ENCODE results near the gene MUC22. TPM values are rescaled to one million over a fixed set of nuclear protein-coding genes. Genes with fewer than 3 reads are reported as not detected.
"Not testable (repeated sequence)": the region's sequence is repeated elsewhere in the genome, so short reads cannot be mapped to it uniquely, and the experiment has no call there.

MUC22 gene
- total and polyA plus RNA-seq, 7 experiments from 2014 or later = not detected

GRCh38 chr6:30991891-30992290 is 18.4 kb upstream of the MUC22 start:
- Histone ChIP-seq H3K9me3 (ENCODE audit: control insufficient read depth in 2 of 3, low read length in 3 of 3) (no peaks in the 10 kb centered on the region), H3K27ac (ENCODE audit: low read depth, low read length) (no peak overlapping the region), H3K36me3 (ENCODE audit: control insufficient read depth in 2 of 3, insufficient read depth in 3 of 3, low read length in 3 of 3) (no peaks in the 10 kb centered on the region), H3K4me1 (ENCODE audit: control insufficient read depth in 2 of 2, insufficient read depth in 2 of 2, low read length in 2 of 2) (peaks cover 0 to 12% of the 10 kb centered on the region in 2 donors), H3K27me3 (ENCODE audit: control insufficient read depth in 2 of 2, insufficient read depth in 2 of 2, low read length in 2 of 2) (no peaks in the 10 kb centered on the region), H3K4me3 (ENCODE audit: low read length) (no peak overlapping the region)
- peaks cover 10 to 15% (median 14%) of the 10 kb centered on the region in 7 donors for H3K4me1 Mint-ChIP-seq
- DNase-seq (no peak), ATAC-seq (no peak)
- H3K36me3 Mint-ChIP-seq = no peaks in the 10 kb centered on the region
- ChIA-PET CTCF (no interaction called here), POLR2A (no interaction called here)
- H3K27ac Mint-ChIP-seq = no peak overlapping the region
- H3K9me3 Mint-ChIP-seq = peaks cover 0 to 11% (median 0%) of the 10 kb centered on the region in 11 donors
- peaks cover 0 to 5% (median 0%) of the 10 kb centered on the region in 5 donors for H3K27me3 Mint-ChIP-seq
- no peak overlapping the region for H3K4me3 Mint-ChIP-seq
- intact Hi-C loops (cut with micrococcal nuclease) = no loop called here

DNA sequence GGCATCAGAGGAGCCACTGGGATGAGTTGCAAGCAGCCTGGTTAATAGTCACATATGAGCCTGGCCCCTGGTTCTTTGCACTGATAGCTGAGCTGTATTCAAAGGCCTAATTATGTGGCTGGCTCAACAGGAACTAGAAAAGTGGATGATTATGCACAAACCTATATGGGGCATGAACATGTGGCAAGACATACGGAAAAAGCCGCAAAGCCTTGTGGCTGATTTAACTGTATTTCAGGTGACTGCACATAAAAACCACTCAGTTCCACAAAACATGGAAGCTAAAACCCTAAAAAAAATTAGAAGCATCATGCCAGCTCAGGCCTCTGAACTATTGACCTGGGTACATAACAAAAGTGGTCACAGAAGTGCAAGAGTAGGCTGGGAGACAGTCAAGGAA is 13.0 kb upstream of the MUC22 start:
- Histone ChIP-seq H3K4me3 (ENCODE audit: low read length) (no peak overlapping the region), H3K9me3 (ENCODE audit: control insufficient read depth in 2 of 3, low read length in 3 of 3) (no peaks in the 10 kb centered on the region), H3K27me3 (ENCODE audit: control insufficient read depth in 2 of 2, insufficient read depth in 2 of 2, low read length in 2 of 2) (no peaks in the 10 kb centered on the region), H3K4me1 (ENCODE audit: control insufficient read depth in 2 of 2, insufficient read depth in 2 of 2, low read length in 2 of 2) (no peaks in the 10 kb centered on the region), H3K36me3 (ENCODE audit: control insufficient read depth in 2 of 3, insufficient read depth in 3 of 3, low read length in 3 of 3) (no peaks in the 10 kb centered on the region), H3K27ac (ENCODE audit: low read depth, low read length) (no peak overlapping the region)
- H3K27me3 Mint-ChIP-seq = peaks cover 0 to 5% (median 0%) of the 10 kb centered on the region in 5 donors
- no peak overlapping the region for H3K4me3 Mint-ChIP-seq
- ATAC-seq (no peak), DNase-seq (no peak)
- peaks cover 0 to 9% (median 0%) of the 10 kb centered on the region in 7 donors for H3K4me1 Mint-ChIP-seq
- H3K36me3 Mint-ChIP-seq = no peaks in the 10 kb centered on the region
- intact Hi-C loops (cut with micrococcal nuclease) = no loop called here
- peaks cover 0 to 11% (median 0%) of the 10 kb centered on the region in 11 donors for H3K9me3 Mint-ChIP-seq
- POLR2A ChIA-PET = no interaction called here
- no peak overlapping the region for H3K27ac Mint-ChIP-seq
- CTCF ChIA-PET = no interaction called here

- Mint-ChIP-seq H3K4me1 (peaks cover 0 to 12% (median 0%) of the 10 kb centered on the region in 7 donors), H3K27me3 (peaks cover 0 to 5% (median 0%) of the 10 kb centered on the region in 5 donors), H3K9me3 (peaks cover 0 to 9% (median 0%) of the 10 kb centered on the region in 11 donors), H3K36me3 (no peaks in the 10 kb centered on the region), H3K4me3 (no peak overlapping the region), H3K27ac (no peak overlapping the region)
- Histone ChIP-seq H3K4me1 (ENCODE audit: control insufficient read depth in 2 of 2, insufficient read depth in 2 of 2, low read length in 2 of 2) (no peaks in the 10 kb centered on the region), H3K27me3 (ENCODE audit: control insufficient read depth in 2 of 2, insufficient read depth in 2 of 2, low read length in 2 of 2) (no peaks in the 10 kb centered on the region), H3K36me3 (ENCODE audit: control insufficient read depth in 2 of 3, insufficient read depth in 3 of 3, low read length in 3 of 3) (no peaks in the 10 kb centered on the region), H3K4me3 (ENCODE audit: low read length) (no peak overlapping the region), H3K9me3 (ENCODE audit: control insufficient read depth in 2 of 3, low read length in 3 of 3) (no peaks in the 10 kb centered on the region), H3K27ac (ENCODE audit: low read depth, low read length) (no peak overlapping the region)
- DNase-seq = no peak
- intact Hi-C loops (cut with micrococcal nuclease) = no loop called here
- ATAC-seq = no peak
- ChIA-PET CTCF (interaction anchor here (0.7 kb wide), 1 partner anchor 131 kb away, joined by 3 read pairs; no protein-coding TSS in a partner anchor), POLR2A (no interaction called here)
Measured at GRCh38 chr6:30998785-30999184, 11.5 kb upstream of the MUC22 start.

- H3K4me1 ChIP-seq (ENCODE audit: control insufficient read depth in 2 of 2, insufficient read depth in 2 of 2, low read length in 2 of 2); H3K27ac ChIP-seq (ENCODE audit: low read depth, low read length); H3K36me3 ChIP-seq (ENCODE audit: control insufficient read depth in 2 of 3, insufficient read depth in 3 of 3, low read length in 3 of 3); H3K27me3 Mint-ChIP-seq; ATAC-seq; H3K9me3 ChIP-seq (ENCODE audit: control insufficient read depth in 2 of 3, low read length in 3 of 3); DNase-seq; H3K9me3 Mint-ChIP-seq; H3K27ac Mint-ChIP-seq; intact Hi-C loops (cut with micrococcal nuclease); H3K4me3 ChIP-seq (ENCODE audit: low read length); CTCF ChIA-PET; H3K36me3 Mint-ChIP-seq; H3K27me3 ChIP-seq (ENCODE audit: control insufficient read depth in 2 of 2, insufficient read depth in 2 of 2, low read length in 2 of 2): not testable (repeated sequence)
- POLR2A ChIA-PET = interaction anchor here (1.2 kb wide), 1 partner anchor 10 kb away, joined by 4 read pairs; no protein-coding TSS in a partner anchor
- H3K4me3 Mint-ChIP-seq = peak overlapping the region in 1 of 10 donors; percentile 0
- peaks cover 0 to 15% (median 4%) of the 10 kb centered on the region in 7 donors for H3K4me1 Mint-ChIP-seq
Measured at GRCh38 chr6:31000067-31000860, 10.0 kb upstream of the MUC22 start.

GRCh38 chr6:31001281-31001888 is 8.9 kb upstream of the MUC22 start:
- Histone ChIP-seq H3K27ac (ENCODE audit: low read depth, low read length) (no peak overlapping the region), H3K4me3 (ENCODE audit: low read length) (no peak overlapping the region), H3K27me3 (ENCODE audit: control insufficient read depth in 2 of 2, insufficient read depth in 2 of 2, low read length in 2 of 2) (no peaks in the 10 kb centered on the region), H3K36me3 (ENCODE audit: control insufficient read depth in 2 of 3, insufficient read depth in 3 of 3, low read length in 3 of 3) (no peaks in the 10 kb centered on the region), H3K9me3 (ENCODE audit: control insufficient read depth in 2 of 3, low read length in 3 of 3) (no peaks in the 10 kb centered on the region), H3K4me1 (ENCODE audit: control insufficient read depth in 2 of 2, insufficient read depth in 2 of 2, low read length in 2 of 2) (no peaks in the 10 kb centered on the region)
- Mint-ChIP-seq H3K27ac (peak overlapping the region in 2 of 9 donors; percentile 7 to 64), H3K27me3 (peaks cover 0 to 12% (median 2%) of the 10 kb centered on the region in 5 donors), H3K36me3 (no peaks in the 10 kb centered on the region), H3K4me1 (peaks cover 0 to 15% (median 4%) of the 10 kb centered on the region in 7 donors), H3K4me3 (peak overlapping the region in 4 of 10 donors; percentile 10 to 51 (median 46)), H3K9me3 (no peaks in the 10 kb centered on the region)
- ChIA-PET POLR2A (interaction anchor here (1.1 kb wide), 1 partner anchor 11 kb away, joined by 5 read pairs; no protein-coding TSS in a partner anchor), CTCF (no interaction called here)
- DNase-seq (no peak), ATAC-seq (no peak)
- intact Hi-C loops (cut with micrococcal nuclease) = no loop called here

- Histone ChIP-seq H3K36me3 (ENCODE audit: control insufficient read depth in 2 of 3, insufficient read depth in 3 of 3, low read length in 3 of 3) (no peaks in the 10 kb centered on the region), H3K27me3 (ENCODE audit: control insufficient read depth in 2 of 2, insufficient read depth in 2 of 2, low read length in 2 of 2) (no peaks in the 10 kb centered on the region), H3K9me3 (ENCODE audit: control insufficient read depth in 2 of 3, low read length in 3 of 3) (no peaks in the 10 kb centered on the region), H3K4me1 (ENCODE audit: control insufficient read depth in 2 of 2, insufficient read depth in 2 of 2, low read length in 2 of 2) (no peaks in the 10 kb centered on the region), H3K4me3 (ENCODE audit: low read length) (no peak overlapping the region), H3K27ac (ENCODE audit: low read depth, low read length) (no peak overlapping the region)
- DNase-seq (no peak), ATAC-seq (no peak)
- H3K27me3 Mint-ChIP-seq = peaks cover 0 to 19% (median 5%) of the 10 kb centered on the region in 5 donors
- H3K27ac Mint-ChIP-seq = no peak overlapping the region
- ChIA-PET POLR2A (interaction anchor here (1.0 kb wide), 1 partner anchor 47 kb away, joined by 5 read pairs; no protein-coding TSS in a partner anchor), CTCF (no interaction called here)
- peak overlapping the region in 2 of 10 donors; percentile 45 to 51 for H3K4me3 Mint-ChIP-seq
- no peaks in the 10 kb centered on the region for H3K36me3 Mint-ChIP-seq
- H3K4me1 Mint-ChIP-seq = peaks cover 0 to 15% (median 4%) of the 10 kb centered on the region in 7 donors
- intact Hi-C loops (cut with micrococcal nuclease) = no loop called here
- no peaks in the 10 kb centered on the region for H3K9me3 Mint-ChIP-seq
Measured at GRCh38 chr6:31002471-31002870, 7.8 kb upstream of the MUC22 start.

All from naive thymus-derived CD4-positive, alpha-beta T cell (primary cell).